Esophagus muscularis mucosa (tissue), 3 donors: ENCODE data around the gene LRRC4.

Source experiments
- POLR2A ChIP-seq: fragments of 450-650 bp; IDR thresholded peaks from one replicate; pipeline ENCODE4 v1.6.1; 2017; ENCODE audit warnings: antibody characterized with exemption, moderate library complexity, mild to moderate bottlenecking, low read depth
- POLR2AphosphoS5 ChIP-seq, 2 donors: sonication (generic); formaldehyde crosslinking; IDR thresholded peaks; one replicate each; pipeline ENCODE4 v1.6.1; 2017; ENCODE audit warnings: antibody characterized with exemption in 2 of 2
- TF ChIP-seq, protein P1 (sequence below), 3 experiments: fragments of 200-600 bp in 2 of 3; fragments of 450-650 bp in 1 of 3; sonication (generic) in 2 of 3; IDR thresholded peaks; one replicate each; pipeline ENCODE4 v1.5.1; 2017 to 2019; ENCODE audit warnings: antibody characterized with exemption in 3 of 3, mild to moderate bottlenecking in 2 of 3, moderate library complexity in 1 of 3

DNA sequence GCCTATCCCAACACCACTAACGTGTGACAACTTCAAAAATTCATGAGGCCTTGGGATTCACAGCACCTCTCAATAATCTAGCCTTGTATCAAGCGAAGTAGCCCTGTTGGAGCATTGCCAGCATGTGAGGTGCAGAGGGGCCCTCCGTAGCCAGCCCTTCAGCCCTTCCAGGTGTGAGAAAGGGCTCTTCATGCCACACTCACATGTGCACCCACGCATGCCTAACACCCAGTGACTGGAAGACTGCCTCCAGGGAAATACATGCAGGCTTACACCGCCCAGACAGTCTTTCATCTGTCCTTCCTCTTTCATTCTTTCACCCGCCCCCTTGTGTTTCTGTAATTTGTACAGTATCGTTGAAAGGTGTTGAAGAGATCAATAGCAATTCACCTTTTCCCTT lies 26.1 kb downstream of the LRRC4 start:
- TF ChIP-seq, protein P1, sequence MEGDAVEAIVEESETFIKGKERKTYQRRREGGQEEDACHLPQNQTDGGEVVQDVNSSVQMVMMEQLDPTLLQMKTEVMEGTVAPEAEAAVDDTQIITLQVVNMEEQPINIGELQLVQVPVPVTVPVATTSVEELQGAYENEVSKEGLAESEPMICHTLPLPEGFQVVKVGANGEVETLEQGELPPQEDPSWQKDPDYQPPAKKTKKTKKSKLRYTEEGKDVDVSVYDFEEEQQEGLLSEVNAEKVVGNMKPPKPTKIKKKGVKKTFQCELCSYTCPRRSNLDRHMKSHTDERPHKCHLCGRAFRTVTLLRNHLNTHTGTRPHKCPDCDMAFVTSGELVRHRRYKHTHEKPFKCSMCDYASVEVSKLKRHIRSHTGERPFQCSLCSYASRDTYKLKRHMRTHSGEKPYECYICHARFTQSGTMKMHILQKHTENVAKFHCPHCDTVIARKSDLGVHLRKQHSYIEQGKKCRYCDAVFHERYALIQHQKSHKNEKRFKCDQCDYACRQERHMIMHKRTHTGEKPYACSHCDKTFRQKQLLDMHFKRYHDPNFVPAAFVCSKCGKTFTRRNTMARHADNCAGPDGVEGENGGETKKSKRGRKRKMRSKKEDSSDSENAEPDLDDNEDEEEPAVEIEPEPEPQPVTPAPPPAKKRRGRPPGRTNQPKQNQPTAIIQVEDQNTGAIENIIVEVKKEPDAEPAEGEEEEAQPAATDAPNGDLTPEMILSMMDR (IDR thresholded peaks at IDR 0.05), result no peak
- TF ChIP-seq POLR2AphosphoS5 (IDR thresholded peaks at IDR 0.05) (no peak), POLR2A (no peak)
